Colonic mucosa (tissue), 4 donors: ENCODE data around the gene SIDT2. TPM values are rescaled to one million over a fixed set of nuclear protein-coding genes. Genes with fewer than 3 reads are reported as not detected.

Experiments used
- DNase-seq: peaks from one replicate; pipeline ENCODE4 v3.0.0-alpha.2; 2020
- H3K27ac ChIP-seq: fragments of 200-600 bp; one replicate; pipeline ENCODE4 v1.8.0; 2021
- H3K27me3 ChIP-seq: fragments of 200-600 bp; one replicate; pipeline ENCODE4 v1.8.0; 2021
- H3K36me3 ChIP-seq: fragments of 200-600 bp; one replicate; pipeline ENCODE4 v1.8.0; 2021
- H3K4me1 ChIP-seq: fragments of 200-600 bp; one replicate; pipeline ENCODE4 v1.8.0; 2021; ENCODE audit warnings: mild to moderate bottlenecking
- H3K4me3 ChIP-seq: fragments of 200-600 bp; one replicate; pipeline ENCODE4 v1.8.0; 2021
- H3K9ac ChIP-seq, 2 donors: one replicate each; pipeline ENCODE4 v1.7.0; 2013; ENCODE audit warnings: control low read depth in 2 of 2, low read depth in 2 of 2, low read length in 2 of 2
- H3K9me3 ChIP-seq: fragments of 200-600 bp; one replicate; pipeline ENCODE4 v1.8.0; 2021
- intact Hi-C: fragments of 100-400 bp; cut with DNase I; formaldehyde crosslinking; loops from one replicate; pipeline ENCODE4 v1.14.1; 2022
- total RNA-seq, 2 donors: library from RNA; stranded (reverse); fragmentation: NEBNext Ultra II Directional in 1 of 2; extraction: Animal tissue kit (Norgen Biotek cat#: 25700) in 1 of 2; gene quantifications; one replicate each; pipeline ENCODE4 v1.2.1, GENCODE V29; 2021
- TF ChIP-seq, protein P1 (sequence below): fragments of 200-600 bp; IDR thresholded peaks from one replicate; pipeline ENCODE4 v1.8.0; 2022; ENCODE audit warnings: antibody characterized with exemption, mild to moderate bottlenecking
- donor health status: healthy.
- donor health status: DM: no; HTN: no; CAD: no.
- donor health status: DM: no; HTN: no; CAD: no.

SIDT2 gene
- total RNA-seq, 2 donors from 2014 or later: 42.9 to 69.3 TPM

DNA sequence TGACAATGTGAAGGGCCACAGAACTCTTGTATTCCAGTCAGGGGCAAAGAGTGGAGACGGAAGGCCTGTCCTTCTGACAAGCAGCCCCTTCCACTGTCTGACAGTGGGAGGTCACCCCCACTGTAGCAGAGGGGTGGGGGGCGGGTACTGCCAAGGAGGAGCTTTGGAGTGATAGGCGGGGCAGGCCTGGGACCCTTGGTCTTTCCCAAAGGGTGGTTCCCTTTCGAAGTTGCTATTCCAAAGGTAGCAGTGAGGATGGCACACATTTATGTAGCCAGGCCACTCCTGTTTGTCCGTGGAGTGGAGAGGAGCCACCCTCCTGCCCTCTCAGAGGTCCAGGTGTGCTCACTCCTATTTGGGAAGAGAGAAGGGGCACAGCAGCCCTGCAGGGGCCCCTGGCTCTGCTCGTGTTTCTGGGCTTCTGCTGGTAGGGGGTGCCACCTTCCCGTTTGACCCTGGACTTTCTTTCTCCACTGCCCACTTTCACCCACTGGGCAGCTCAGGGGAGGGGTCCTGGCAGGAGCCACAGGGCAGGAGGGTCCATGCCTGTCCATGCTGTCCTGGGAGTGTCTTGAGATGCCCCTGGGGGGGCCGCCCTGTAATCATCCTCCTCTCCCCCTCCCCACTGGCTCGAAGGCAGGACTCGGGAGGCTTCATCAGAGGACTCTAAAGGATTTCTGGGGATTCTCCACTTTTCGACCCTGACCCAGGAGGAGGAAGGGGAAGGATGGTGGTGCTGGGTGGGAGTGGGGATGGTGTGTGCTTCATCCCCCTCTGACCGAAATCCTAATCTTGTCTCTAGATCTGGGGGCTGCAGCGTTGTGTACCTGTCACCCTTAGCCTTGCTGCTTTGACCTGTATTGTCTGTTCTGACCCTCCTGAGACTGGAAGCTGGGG lies 21.6 kb downstream of the SIDT2 start:
- Histone ChIP-seq H3K4me1 (peaks cover 8% of the 10 kb centered on the region), H3K4me3 (peak overlapping the region; percentile 33), H3K9me3 (no peaks in the 10 kb centered on the region), H3K27ac (peak overlapping the region; percentile 71), H3K27me3 (no peaks in the 10 kb centered on the region), H3K9ac (peak overlapping the region; percentile 74 to 77), H3K36me3 (no peaks in the 10 kb centered on the region)
- no peak for DNase-seq
- TF ChIP-seq, protein P1, sequence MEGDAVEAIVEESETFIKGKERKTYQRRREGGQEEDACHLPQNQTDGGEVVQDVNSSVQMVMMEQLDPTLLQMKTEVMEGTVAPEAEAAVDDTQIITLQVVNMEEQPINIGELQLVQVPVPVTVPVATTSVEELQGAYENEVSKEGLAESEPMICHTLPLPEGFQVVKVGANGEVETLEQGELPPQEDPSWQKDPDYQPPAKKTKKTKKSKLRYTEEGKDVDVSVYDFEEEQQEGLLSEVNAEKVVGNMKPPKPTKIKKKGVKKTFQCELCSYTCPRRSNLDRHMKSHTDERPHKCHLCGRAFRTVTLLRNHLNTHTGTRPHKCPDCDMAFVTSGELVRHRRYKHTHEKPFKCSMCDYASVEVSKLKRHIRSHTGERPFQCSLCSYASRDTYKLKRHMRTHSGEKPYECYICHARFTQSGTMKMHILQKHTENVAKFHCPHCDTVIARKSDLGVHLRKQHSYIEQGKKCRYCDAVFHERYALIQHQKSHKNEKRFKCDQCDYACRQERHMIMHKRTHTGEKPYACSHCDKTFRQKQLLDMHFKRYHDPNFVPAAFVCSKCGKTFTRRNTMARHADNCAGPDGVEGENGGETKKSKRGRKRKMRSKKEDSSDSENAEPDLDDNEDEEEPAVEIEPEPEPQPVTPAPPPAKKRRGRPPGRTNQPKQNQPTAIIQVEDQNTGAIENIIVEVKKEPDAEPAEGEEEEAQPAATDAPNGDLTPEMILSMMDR: no peak
- intact Hi-C loops: no loop called here

GRCh38 chr11:117200813-117201657 lies 22.5 kb downstream of the SIDT2 start:
- peak overlapping the region; percentile 60 to 74 for H3K9ac ChIP-seq
- peaks cover 8% of the 10 kb centered on the region for H3K4me1 ChIP-seq
- TF ChIP-seq, protein P1: no peak
- H3K9me3 ChIP-seq: no peaks in the 10 kb centered on the region
- peak overlapping the region; percentile 33 for H3K4me3 ChIP-seq
- DNase-seq: no peak
- H3K27me3 ChIP-seq: no peaks in the 10 kb centered on the region
- intact Hi-C loops: no loop called here
- no peaks in the 10 kb centered on the region for H3K36me3 ChIP-seq
- peak overlapping the region; percentile 71 for H3K27ac ChIP-seq

DNA sequence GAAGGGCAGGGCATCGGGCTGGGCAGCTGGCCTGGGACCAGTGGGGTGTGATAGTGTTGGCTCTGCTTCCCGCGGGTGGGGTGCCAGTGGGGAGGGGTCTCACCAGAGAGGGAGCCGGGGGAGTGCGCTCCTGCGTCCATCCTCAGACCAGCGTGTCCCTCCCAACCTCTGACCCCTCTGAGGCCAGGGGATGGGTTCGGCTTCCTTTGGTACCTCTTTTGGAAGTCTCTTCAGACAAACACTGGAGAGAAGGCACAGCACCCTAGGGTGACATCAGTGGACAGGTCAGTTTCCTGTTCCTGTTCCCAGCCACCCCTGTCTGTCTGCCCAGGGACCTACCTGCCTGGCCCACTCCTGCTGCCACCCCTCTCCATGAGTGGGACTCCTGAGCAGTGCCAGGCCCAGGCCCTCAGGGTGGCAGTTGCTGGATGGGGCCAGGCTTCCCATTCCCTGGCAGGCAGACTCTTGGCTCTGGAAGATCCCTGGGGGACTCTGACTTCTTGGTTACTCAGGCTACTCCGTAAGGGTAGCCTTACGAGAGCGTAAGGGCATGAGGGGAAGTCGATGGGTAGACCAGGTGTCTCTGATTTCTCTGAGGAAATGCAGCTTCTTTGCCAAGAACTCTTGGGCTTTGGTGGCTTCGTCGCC lies 23.2 kb downstream of the SIDT2 start:
- Histone ChIP-seq H3K27me3 (no peaks in the 10 kb centered on the region), H3K9ac (peak overlapping the region; percentile 56 to 74), H3K9me3 (no peaks in the 10 kb centered on the region), H3K36me3 (no peaks in the 10 kb centered on the region), H3K27ac (peak overlapping the region; percentile 71), H3K4me1 (peaks cover 8% of the 10 kb centered on the region), H3K4me3 (peak overlapping the region; percentile 33)
- intact Hi-C loops: no loop called here
- TF ChIP-seq, protein P1: no peak
- no peak for DNase-seq

DNA sequence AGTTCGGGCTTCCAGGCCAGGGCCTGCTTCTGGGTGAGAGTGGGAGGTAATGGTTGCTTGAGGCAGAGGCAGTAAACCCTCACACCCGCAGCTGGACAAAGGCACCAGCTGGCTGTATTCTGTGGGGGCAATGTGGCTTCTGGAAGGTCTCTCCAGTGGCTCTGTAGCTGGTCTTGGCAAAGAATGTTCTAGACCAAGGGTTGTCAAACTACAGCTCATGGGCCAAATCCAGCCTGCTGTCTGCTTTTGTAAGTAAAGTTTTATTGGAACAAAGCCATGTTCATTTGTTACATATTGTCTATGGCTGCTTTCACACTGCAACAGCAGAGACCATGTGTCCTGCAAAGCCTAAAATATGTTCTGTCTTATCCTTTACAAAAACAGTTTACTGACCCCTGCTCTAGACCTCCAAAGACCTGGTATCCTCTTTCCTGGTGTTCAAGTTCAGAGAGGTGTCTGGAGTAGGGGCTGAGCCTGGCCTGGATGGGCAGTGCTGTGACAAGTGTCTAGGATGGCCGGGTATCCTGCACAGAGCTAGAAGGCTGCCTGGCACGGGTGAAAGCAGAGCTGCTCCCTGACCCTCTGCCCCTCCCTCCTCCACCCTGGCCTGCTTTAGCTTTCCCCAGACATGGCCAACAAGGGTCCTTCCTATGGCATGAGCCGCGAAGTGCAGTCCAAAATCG lies 24.0 kb downstream of the SIDT2 start:
- H3K4me3 ChIP-seq: peak overlapping the region; percentile 33
- peaks cover 8% of the 10 kb centered on the region for H3K4me1 ChIP-seq
- intact Hi-C loops: no loop called here
- H3K36me3 ChIP-seq: no peaks in the 10 kb centered on the region
- peak overlapping the region in 1 of 2 donors; percentile 46 for H3K9ac ChIP-seq
- H3K9me3 ChIP-seq: no peaks in the 10 kb centered on the region
- H3K27ac ChIP-seq: peak overlapping the region; percentile 71
- TF ChIP-seq, protein P1: no peak
- no peaks in the 10 kb centered on the region for H3K27me3 ChIP-seq
- no peak for DNase-seq

DNA sequence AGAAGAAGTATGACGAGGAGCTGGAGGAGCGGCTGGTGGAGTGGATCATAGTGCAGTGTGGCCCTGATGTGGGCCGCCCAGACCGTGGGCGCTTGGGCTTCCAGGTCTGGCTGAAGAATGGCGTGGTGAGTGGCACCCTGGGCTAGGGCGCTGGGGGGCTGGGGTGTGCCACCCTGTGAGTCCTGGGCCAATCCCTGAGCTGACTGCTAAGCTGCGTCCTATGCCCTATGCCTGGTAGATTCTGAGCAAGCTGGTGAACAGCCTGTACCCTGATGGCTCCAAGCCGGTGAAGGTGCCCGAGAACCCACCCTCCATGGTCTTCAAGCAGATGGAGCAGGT lies 24.5 kb downstream of the SIDT2 start:
- Histone ChIP-seq H3K4me3 (peak overlapping the region; percentile 1), H3K27ac (no peak overlapping the region), H3K9ac (peak overlapping the region in 1 of 2 donors; percentile 46), H3K9me3 (no peaks in the 10 kb centered on the region), H3K36me3 (no peaks in the 10 kb centered on the region), H3K4me1 (peaks cover 7% of the 10 kb centered on the region), H3K27me3 (no peaks in the 10 kb centered on the region)
- TF ChIP-seq, protein P1: no peak
- no peak for DNase-seq
- intact Hi-C loops: no loop called here
